Measurements from ENCODE around the gene METTL27. TPM values are rescaled to one million over a fixed set of nuclear protein-coding genes. Genes with fewer than 3 reads are reported as not detected.
"Not testable (repeated sequence)": the region's sequence is repeated elsewhere in the genome, so short reads cannot be mapped to it uniquely, and the experiment has no call there.

Gene METTL27
- total RNA-seq, 4 donors from 2014 or later: 2.1 to 20.4 (median 11.7) TPM

DNA sequence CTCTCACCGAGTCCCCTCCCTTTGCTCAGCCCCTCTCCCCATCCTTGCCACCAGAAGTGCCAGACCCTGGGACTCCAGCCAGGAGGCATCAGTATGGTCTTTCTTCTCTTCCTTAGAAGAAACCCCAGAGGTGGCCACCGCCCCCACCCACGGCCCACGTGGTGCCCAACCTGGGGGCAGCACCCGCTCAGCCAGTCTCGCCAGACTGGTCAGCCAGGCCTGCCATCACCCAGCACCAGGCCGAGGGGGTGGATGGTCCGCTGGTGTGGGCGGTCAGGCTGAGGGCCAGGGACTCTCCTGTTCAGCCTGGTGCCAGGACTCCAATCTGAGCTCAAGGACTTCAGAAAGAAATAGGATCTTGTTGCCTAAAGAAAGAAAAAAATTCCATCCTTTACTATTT lies 17.3 kb downstream of the METTL27 start:
- Histone ChIP-seq H3K27me3 (no peaks in the 10 kb centered on the region), H3K9me3 (no peaks in the 10 kb centered on the region), H3K27ac (no peak overlapping the region), H3K4me3 (no peak overlapping the region), H3K4me1 (peaks cover 0 to 57% (median 13%) of the 10 kb centered on the region in 4 donors), H3K36me3 (no peaks in the 10 kb centered on the region)
- peak in 2 of 3 donors; percentile 41 to 44 for DNase-seq
- TF ChIP-seq, protein P1, sequence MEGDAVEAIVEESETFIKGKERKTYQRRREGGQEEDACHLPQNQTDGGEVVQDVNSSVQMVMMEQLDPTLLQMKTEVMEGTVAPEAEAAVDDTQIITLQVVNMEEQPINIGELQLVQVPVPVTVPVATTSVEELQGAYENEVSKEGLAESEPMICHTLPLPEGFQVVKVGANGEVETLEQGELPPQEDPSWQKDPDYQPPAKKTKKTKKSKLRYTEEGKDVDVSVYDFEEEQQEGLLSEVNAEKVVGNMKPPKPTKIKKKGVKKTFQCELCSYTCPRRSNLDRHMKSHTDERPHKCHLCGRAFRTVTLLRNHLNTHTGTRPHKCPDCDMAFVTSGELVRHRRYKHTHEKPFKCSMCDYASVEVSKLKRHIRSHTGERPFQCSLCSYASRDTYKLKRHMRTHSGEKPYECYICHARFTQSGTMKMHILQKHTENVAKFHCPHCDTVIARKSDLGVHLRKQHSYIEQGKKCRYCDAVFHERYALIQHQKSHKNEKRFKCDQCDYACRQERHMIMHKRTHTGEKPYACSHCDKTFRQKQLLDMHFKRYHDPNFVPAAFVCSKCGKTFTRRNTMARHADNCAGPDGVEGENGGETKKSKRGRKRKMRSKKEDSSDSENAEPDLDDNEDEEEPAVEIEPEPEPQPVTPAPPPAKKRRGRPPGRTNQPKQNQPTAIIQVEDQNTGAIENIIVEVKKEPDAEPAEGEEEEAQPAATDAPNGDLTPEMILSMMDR (IDR thresholded peaks at IDR 0.05): no peak
- TF ChIP-seq POLR2A (IDR thresholded peaks at IDR 0.05): no peak

DNA sequence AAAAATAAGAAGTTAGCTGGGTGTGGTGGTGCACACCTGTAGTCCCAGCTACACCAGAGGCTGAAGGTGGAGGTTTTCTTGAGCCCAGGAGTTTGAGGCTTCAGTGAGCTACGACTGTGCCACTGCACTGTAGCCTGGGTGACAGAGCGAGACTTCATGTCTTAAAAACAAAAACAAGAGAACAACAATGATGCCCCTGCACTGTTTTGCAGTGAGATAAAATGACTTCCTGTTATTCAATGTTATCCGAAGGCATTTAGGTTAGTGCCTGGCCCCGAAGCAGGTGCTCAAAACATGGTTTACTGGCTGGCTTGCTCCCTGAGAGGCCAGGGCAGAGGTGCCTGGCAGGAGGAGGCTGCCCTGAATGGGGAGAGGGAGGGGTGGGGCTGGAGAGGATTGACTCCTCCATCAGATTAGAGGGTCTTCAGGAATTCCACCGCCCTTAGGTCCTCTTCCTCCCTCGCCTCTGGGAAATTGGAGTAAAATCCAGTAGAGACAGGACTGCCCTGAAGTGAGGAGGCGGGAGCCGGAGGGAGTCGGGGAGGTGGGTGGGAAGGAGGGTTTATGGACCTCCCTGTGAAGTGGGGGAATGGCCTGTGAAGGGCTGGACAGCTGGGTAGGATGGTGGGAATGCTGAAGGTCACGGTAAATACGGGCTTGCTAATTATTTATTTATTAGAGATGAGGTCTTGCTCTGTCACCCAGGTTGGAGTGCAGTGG lies 18.3 kb downstream of the METTL27 start:
- no peaks in the 10 kb centered on the region for H3K36me3 ChIP-seq
- no peak overlapping the region for H3K4me3 ChIP-seq
- no peak for TF ChIP-seq POLR2A (IDR thresholded peaks at IDR 0.05)
- TF ChIP-seq, protein P1 (IDR thresholded peaks at IDR 0.05): no peak
- H3K4me1 ChIP-seq: peaks cover 0 to 54% (median 13%) of the 10 kb centered on the region in 4 donors
- peak in 1 of 3 donors; percentile 32 for DNase-seq
- H3K27me3 ChIP-seq: no peaks in the 10 kb centered on the region
- H3K9me3 ChIP-seq: no peaks in the 10 kb centered on the region
- H3K27ac ChIP-seq: peak overlapping the region in 2 of 4 donors; percentile 94 to 96

DNA sequence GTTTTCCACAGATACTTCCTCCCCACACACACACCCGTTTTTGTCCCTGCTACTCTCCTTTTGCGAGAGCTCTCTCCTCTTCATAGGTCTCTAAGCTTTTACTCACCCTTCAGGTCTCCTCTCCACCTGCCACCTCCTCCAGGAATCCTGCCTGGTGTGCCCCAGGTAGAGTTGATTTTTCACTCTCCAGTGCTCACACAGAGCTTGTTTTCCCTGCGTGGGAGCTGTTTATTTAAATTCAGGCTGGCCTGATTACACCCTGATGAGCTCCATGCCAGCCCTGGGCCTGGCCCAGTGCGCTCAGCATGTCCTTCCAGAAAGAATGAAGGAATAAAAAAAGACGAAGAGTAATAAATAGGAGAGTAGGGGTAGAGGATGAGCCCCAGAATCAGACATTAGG lies 19.1 kb downstream of the METTL27 start:
- H3K4me1 ChIP-seq: peaks cover 0 to 47% (median 11%) of the 10 kb centered on the region in 4 donors

DNA sequence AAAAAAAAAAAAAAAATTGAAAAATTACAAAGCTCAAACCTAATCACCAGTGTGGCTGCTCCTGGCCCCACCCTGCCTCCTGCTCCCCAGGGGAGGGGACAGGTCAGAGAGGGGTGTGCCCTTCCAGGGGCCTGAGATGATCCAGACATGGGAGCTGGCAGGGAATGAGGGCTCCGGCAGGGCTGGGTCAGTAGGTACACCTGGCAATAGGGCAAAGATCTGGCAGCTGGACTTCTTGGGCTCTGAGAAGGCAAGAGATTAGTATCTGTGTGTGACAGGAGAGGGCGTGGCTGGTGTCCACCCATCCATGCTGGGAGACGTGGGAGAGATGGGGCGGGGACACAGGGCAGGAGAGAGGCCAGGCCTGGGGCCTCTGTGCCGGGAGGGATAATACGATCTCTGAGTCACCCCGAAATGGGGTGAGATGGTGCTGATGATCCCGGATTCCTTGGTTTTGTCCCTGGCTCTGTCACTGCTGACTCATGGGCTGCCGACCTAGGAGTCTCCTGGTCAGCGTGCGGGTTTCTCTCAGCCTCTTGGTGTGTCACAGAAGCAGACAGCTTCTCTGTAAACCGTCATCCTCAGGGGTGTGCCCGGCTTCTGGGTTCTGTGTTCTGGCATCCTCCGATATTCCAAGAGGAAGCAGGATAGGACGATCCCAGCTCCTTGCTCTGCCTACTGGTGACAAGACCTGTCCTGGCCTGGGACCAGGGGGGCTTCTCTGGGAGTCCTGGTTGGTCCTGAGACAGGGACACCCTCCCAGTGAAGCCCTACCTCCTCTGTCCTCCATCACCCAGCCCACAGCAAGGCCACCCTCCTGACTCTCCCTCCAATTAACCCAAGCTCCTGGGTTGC lies 19.8 kb downstream of the METTL27 start:
- H3K9me3 ChIP-seq: no peaks in the 10 kb centered on the region
- H3K27me3 ChIP-seq: no peaks in the 10 kb centered on the region
- peak overlapping the region in 1 of 4 donors; percentile 23 for H3K4me3 ChIP-seq

More for the DNA sequence above, 19.1 kb downstream of the METTL27 start:
- DNase-seq: no peak
- Histone ChIP-seq H3K9me3 (no peaks in the 10 kb centered on the region), H3K4me3 (no peak overlapping the region), H3K36me3 (no peaks in the 10 kb centered on the region), H3K27me3 (no peaks in the 10 kb centered on the region), H3K27ac (peak overlapping the region in 3 of 4 donors; percentile 78 to 96 (median 94))
- no peak for TF ChIP-seq POLR2A (IDR thresholded peaks at IDR 0.05)
- TF ChIP-seq, protein P1 (IDR thresholded peaks at IDR 0.05): no peak

DNA sequence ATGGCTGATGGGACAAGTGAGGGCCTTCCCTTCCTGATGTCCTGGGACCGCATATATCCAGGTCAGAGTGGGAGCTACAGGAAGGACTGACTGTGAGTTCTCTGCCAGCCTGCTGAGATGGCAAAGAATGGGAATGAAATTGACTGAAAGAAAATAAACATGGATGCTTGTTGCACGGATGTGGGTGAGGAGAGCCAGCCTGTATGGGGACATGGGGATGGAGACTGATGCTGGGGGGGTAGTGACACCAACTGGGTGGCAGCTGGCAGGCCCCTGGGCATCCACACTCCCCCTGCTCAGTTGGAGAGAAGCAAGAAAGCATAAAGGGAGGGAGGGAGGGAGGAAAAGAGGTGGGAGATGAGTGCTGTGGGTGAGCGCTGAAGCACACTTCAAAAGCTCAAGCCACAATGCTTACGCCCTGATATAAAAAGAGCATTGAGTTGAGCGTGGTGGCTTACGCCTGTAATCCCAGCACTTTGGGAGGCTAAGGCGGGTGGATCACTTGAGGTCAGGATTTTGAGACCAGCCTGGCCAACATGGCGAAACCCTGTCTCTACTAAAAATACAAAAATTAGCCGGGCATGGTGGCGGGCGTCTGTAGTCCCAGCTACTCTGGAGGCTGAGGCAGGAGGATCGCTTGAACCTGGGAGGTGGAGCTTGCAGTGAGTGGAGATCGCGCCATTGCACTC lies 20.6 kb downstream of the METTL27 start:
- H3K9me3 ChIP-seq, H3K36me3 ChIP-seq, H3K4me3 ChIP-seq, H3K27me3 ChIP-seq: not testable (repeated sequence)
- H3K4me1 ChIP-seq: peaks cover 0 to 33% (median 3%) of the 10 kb centered on the region in 4 donors
- H3K27ac ChIP-seq: peak overlapping the region in 3 of 4 donors; percentile 78 to 96 (median 94)
- peak in 2 of 3 donors; percentile 36 to 44 for DNase-seq

More for the DNA sequence above, 19.8 kb downstream of the METTL27 start:
- peak; percentile 40 to 83 for TF ChIP-seq POLR2A (IDR thresholded peaks at IDR 0.05)
- TF ChIP-seq, protein P1 (IDR thresholded peaks at IDR 0.05): no peak
- H3K27ac ChIP-seq: peak overlapping the region in 3 of 4 donors; percentile 78 to 96 (median 94)
- peaks cover 0 to 40% (median 9%) of the 10 kb centered on the region in 4 donors for H3K4me1 ChIP-seq
- peak in 2 of 3 donors; percentile 94 to 95 for DNase-seq
- H3K36me3 ChIP-seq: no peaks in the 10 kb centered on the region
